Right lobe of liver (tissue), 4 donors: Measurements from ENCODE around the gene RAB30.

Experiments
- CTCF ChIP-seq, 4 donors: fragments of 200-600 bp in 3 of 4; fragments of 450-650 bp in 1 of 4; IDR thresholded peaks; one replicate each; pipeline versions ENCODE4 v1.5.1 to v1.8.0; 2016 to 2022; ENCODE audit warnings: antibody characterized with exemption in 4 of 4, mild to moderate bottlenecking in 2 of 4
- POLR2A ChIP-seq: fragments of 450-650 bp; IDR thresholded peaks from one replicate; pipeline ENCODE4 v1.6.1; 2017; ENCODE audit warnings: antibody characterized with exemption, mild to moderate bottlenecking
- donor health status: DM: no; HTN: no; CAD: no.
- donor health status: DM: no; HTN: no; CAD: no.
- donor health status: DM: no; HTN: yes; CAD: no.

- TF ChIP-seq CTCF (IDR thresholded peaks at IDR 0.05) (no peak), POLR2A (no peak)
Observed at GRCh38 chr11:82995754-82996398, 75.8 kb downstream of the RAB30 start.
